PFSK-1 (cell line): ENCODE results near the gene FOXA2.

ENCODE experiments used
- POLR2AphosphoS5 ChIP-seq: IDR thresholded peaks from 2 replicates; pipeline ENCODE4 v1.6.1; 2012; ENCODE audit warnings: low read depth, mild to moderate bottlenecking, control low read depth, low read length, moderate library complexity
- REST ChIP-seq, 2 experiments: IDR thresholded peaks; 2 replicates each; pipeline versions ENCODE4 v1.6.1 to v1.8.0; 2011 to 2012; ENCODE audit warnings: low read depth in 2 of 2, low read length in 2 of 2, control low read depth in 1 of 2, inconsistent platforms in 1 of 2, mild to moderate bottlenecking in 1 of 2, moderate library complexity in 1 of 2; ENCODE audit not compliant: insufficient read depth in 1 of 2
- SIN3A ChIP-seq: IDR thresholded peaks from 2 replicates; pipeline ENCODE4 v1.6.1; 2012; ENCODE audit warnings: mild to moderate bottlenecking, low read length, moderate library complexity, borderline replicate concordance; ENCODE audit not compliant: insufficient read depth

GRCh38 chr20:22575737-22576136 is 8.6 kb downstream of the FOXA2 start:
- no peak for TF ChIP-seq REST (IDR thresholded peaks at IDR 0.05; ENCODE audit: insufficient read depth in 1 of 2, low read depth in 2 of 2, low read length in 2 of 2)
- TF ChIP-seq SIN3A: no peak
- no peak for TF ChIP-seq POLR2AphosphoS5
